ENCODE data around the gene CYB5RL. TPM values are rescaled to one million over a fixed set of nuclear protein-coding genes. Genes with fewer than 3 reads are reported as not detected.
"Not testable (repeated sequence)": the region's sequence is repeated elsewhere in the genome, so short reads cannot be mapped to it uniquely, and the experiment has no call there.

The CYB5RL gene
- total and polyA plus RNA-seq, 2 of the 8 experiments (the other 6 are each of a cell fraction or from before 2014, with no cell fraction given) = 13.2 to 14.1 TPM

DNA sequence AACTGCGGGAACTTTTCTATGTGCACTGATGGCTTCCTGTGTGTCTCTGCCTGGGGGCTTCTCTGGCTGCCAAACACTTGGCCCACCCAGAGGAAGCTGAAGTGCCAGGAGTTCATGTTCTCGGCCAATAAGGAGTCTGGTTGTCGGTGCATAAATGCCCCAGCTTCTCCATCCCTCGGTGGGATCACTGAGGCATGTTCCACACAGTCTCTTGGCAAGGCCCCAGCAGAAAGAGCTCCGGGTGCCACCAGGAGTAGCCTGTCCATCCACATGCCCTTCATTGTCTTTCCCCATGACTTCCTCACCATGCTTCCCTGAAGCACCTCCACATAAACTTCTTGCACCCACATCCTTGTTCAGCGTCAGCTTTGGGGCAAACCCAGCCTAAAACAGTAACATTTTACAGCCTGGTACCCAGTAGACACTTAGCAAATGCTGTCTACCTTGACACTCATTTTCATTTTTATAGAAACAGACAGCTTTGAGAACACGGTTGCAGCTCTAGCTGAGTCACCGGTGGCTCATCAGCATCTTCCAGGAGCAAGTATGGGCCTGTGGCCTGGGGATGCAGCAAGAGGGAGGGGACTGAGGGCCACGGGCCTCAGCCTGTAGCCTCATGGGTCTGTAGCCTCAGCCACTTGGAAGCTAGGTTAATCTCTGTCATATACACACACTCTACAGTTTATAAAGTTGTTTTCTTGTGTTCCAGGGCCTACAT is 32.2 kb downstream of the CYB5RL start (continued):
- no peak for TF ChIP-seq BCL11A (IDR thresholded peaks at IDR 0.05; ENCODE audit: low read depth in 2 of 2, low read length in 2 of 2)
- no peak for TF ChIP-seq EZH2 (IDR thresholded peaks at IDR 0.05; ENCODE audit: low read depth, low read length, severe bottlenecking)

DNA sequence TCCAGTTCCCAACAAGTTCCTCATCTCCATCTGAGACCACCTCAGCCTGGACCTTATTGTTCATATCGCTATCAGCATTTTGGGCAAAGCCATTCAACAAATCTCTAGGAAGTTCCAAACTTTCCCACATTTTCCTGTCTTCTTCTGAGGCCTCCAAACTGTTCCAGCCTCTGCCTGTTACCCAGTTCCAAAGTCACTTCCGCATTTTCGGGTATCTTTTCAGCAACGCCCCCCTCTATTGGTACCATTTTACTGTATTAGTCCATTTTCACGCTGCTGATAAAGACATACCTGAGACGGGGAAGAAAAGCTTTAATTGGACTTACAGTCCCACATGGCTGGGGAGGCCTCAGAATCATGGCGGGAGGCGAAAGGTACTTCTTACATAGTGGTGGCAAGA is 33.5 kb downstream of the CYB5RL start:
- H2BK120ac ChIP-seq (replicated peaks; ENCODE audit: low read depth, low read length); H2BK12ac ChIP-seq (ENCODE audit: low read depth, low read length); H3K79me1 ChIP-seq (ENCODE audit: low read depth, low read length); H3K36me3 ChIP-seq (ENCODE audit: control insufficient read depth in 2 of 4, insufficient read depth in 4 of 4, low read length in 3 of 4); H3K56ac ChIP-seq (replicated peaks; ENCODE audit: insufficient read length, low read depth, low read length); H3K4me3 ChIP-seq (ENCODE audit: extremely low read depth in 1 of 4, insufficient read depth in 2 of 4, low read depth in 3 of 4, low read length in 4 of 4); FAIRE-seq; H2BK15ac ChIP-seq (ENCODE audit: low read length); H3K23ac ChIP-seq (ENCODE audit: insufficient read length); H3K27me3 ChIP-seq (replicated peaks in 1 of 4; ENCODE audit: control insufficient read depth in 3 of 4, extremely low read depth in 1 of 4, insufficient read depth in 3 of 4, low read length in 3 of 4); H4K5ac ChIP-seq (ENCODE audit: insufficient read length, low read depth, low read length); H3K9me3 ChIP-seq (ENCODE audit: insufficient read depth in 2 of 2, low read depth in 1 of 2, low read length in 1 of 2); H3K4ac ChIP-seq (replicated peaks; ENCODE audit: insufficient read length, low read depth, low read length); POLR2A ChIA-PET (ENCODE audit: partially characterized antibody); H2BK20ac ChIP-seq (ENCODE audit: low read length); H3K9ac ChIP-seq (replicated peaks in 1 of 4; ENCODE audit: extremely low read depth in 1 of 4, low read depth in 3 of 4, low read length in 3 of 4); H4K91ac ChIP-seq (replicated peaks; ENCODE audit: insufficient read length, low read length); H3K14ac ChIP-seq (ENCODE audit: insufficient read length); H2AFZ ChIP-seq (ENCODE audit: low read length); H3K4me2 ChIP-seq (ENCODE audit: insufficient read depth in 1 of 2, low read depth in 2 of 2, low read length in 2 of 2); H3K4me1 ChIP-seq (replicated peaks in 1 of 4; ENCODE audit: control insufficient read depth in 3 of 4, insufficient read depth in 4 of 4, low read length in 3 of 4); H3K18ac ChIP-seq (ENCODE audit: extremely low read depth, low read length); H4K20me1 ChIP-seq (replicated peaks in 1 of 2; ENCODE audit: control insufficient read depth in 1 of 2, insufficient read depth in 2 of 2, low read length in 2 of 2); H4K8ac ChIP-seq (ENCODE audit: extremely low read depth, insufficient read depth, low read length); DNase-seq (ENCODE audit: low read depth in 1 of 2, low spot score in 2 of 2); H2AK5ac ChIP-seq (ENCODE audit: low read depth, low read length); H3K79me2 ChIP-seq (ENCODE audit: control insufficient read depth in 1 of 2, insufficient read depth in 2 of 2, low read length in 2 of 2); H3K27ac ChIP-seq (ENCODE audit: low read depth, low read length); H3K23me2 ChIP-seq (ENCODE audit: low read depth, low read length); H2BK5ac ChIP-seq (ENCODE audit: low read depth, low read length): not testable (repeated sequence)
- WGBS, 2 experiments (ENCODE audit: extremely low coverage in 1 of 2, insufficient coverage in 1 of 2, insufficient read length in 1 of 2, insufficient replicate concordance in 2 of 2, low coverage in 1 of 2, low lambda C conversion rate in 2 of 2, missing lambda C conversion rate in 1 of 2) = 90% methylated on average over 8 of the region's 8 CpGs; no CpG with 5 or more reads in 1 of the 2 experiments
- CTCF ChIA-PET (ENCODE audit: partially characterized antibody) = interaction anchor here (1.5 to 3.6 kb wide), 2 partner anchors 15 to 44 kb away, joined by 7 to 20 read pairs; no protein-coding TSS in a partner anchor

Measured in H1 (cell line).